Esophagus muscularis mucosa (tissue), 4 donors: ENCODE measurements around the gene TOR1AIP2.

Experiments
- EP300 ChIP-seq: sonication (generic); formaldehyde crosslinking; IDR thresholded peaks from one replicate; pipeline ENCODE4 v1.6.1; 2017; ENCODE audit warnings: antibody characterized with exemption
- POLR2A ChIP-seq: fragments of 450-650 bp; IDR thresholded peaks from one replicate; pipeline ENCODE4 v1.6.1; 2017; ENCODE audit warnings: antibody characterized with exemption, moderate library complexity, mild to moderate bottlenecking, low read depth
- TF ChIP-seq, protein P1 (sequence below), 3 experiments: fragments of 200-600 bp in 2 of 3; fragments of 450-650 bp in 1 of 3; sonication (generic) in 2 of 3; IDR thresholded peaks; one replicate each; pipeline ENCODE4 v1.5.1; 2017 to 2019; ENCODE audit warnings: antibody characterized with exemption in 3 of 3, mild to moderate bottlenecking in 2 of 3, moderate library complexity in 1 of 3

DNA sequence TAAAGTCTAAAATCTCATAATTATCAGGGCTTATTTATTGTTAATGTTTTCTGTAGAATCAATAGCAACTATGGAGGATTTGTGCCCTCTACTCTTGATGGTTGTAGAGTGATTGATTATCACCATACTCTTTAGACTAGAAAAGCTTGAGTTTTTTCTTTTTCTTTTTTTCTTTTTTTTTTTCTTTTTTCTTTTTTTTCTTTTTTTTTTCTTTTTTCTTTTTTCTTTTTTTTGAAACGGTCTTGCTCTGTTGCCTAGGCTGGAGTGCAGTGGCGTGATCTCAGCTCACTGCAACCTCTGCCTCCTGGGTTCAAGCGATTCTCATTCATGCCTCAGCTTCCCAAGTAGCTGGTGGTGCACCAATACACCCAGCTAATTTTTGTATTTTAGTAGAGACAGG lies 34.2 kb upstream of the TOR1AIP2 start:
- TF ChIP-seq, protein P1, sequence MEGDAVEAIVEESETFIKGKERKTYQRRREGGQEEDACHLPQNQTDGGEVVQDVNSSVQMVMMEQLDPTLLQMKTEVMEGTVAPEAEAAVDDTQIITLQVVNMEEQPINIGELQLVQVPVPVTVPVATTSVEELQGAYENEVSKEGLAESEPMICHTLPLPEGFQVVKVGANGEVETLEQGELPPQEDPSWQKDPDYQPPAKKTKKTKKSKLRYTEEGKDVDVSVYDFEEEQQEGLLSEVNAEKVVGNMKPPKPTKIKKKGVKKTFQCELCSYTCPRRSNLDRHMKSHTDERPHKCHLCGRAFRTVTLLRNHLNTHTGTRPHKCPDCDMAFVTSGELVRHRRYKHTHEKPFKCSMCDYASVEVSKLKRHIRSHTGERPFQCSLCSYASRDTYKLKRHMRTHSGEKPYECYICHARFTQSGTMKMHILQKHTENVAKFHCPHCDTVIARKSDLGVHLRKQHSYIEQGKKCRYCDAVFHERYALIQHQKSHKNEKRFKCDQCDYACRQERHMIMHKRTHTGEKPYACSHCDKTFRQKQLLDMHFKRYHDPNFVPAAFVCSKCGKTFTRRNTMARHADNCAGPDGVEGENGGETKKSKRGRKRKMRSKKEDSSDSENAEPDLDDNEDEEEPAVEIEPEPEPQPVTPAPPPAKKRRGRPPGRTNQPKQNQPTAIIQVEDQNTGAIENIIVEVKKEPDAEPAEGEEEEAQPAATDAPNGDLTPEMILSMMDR (IDR thresholded peaks at IDR 0.05), result no peak
- TF ChIP-seq POLR2A, result no peak
- TF ChIP-seq EP300, result no peak
